GOT3 (cell line): Measurements from ENCODE around the gene ALDH3B1.

Experiments used
- DNase-seq: peaks from one replicate; lab custom pipeline; 2025; ENCODE audit warnings: mixed read lengths; lab: John Stamatoyannopoulos, UW

The ALDH3B1 gene

GRCh38 chr11:68071281-68072048, 61.3 kb downstream of the ALDH3B1 start:
- DNase-seq: no peak

- no peak for DNase-seq
These were observed 64.6 kb downstream of the ALDH3B1 start for GRCh38 chr11:68074584-68075352.

- DNase-seq: no peak
These were observed 66.4 kb downstream of the ALDH3B1 start for GRCh38 chr11:68076371-68077042.

GRCh38 chr11:68077617-68078582, 67.8 kb downstream of the ALDH3B1 start:
- no peak for DNase-seq
